GM18526 (cell line): Measurements from ENCODE around the gene RHOBTB3.

Source experiments
- POLR2A ChIP-seq: IDR thresholded peaks from 3 replicates; pipeline ENCODE4 v1.6.1; 2011; ENCODE audit not compliant: insufficient read length; ENCODE audit errors: extremely low read depth

Gene RHOBTB3

GRCh38 chr5:95798048-95798447 is 66.9 kb downstream of the RHOBTB3 start:
- no peak for TF ChIP-seq POLR2A

- no peak for TF ChIP-seq POLR2A
Observed at GRCh38 chr5:95798545-95798944, 67.4 kb downstream of the RHOBTB3 start.

GRCh38 chr5:95799191-95799835 is 68.2 kb downstream of the RHOBTB3 start:
- TF ChIP-seq POLR2A = no peak

GRCh38 chr5:95800553-95800952 is 69.4 kb downstream of the RHOBTB3 start:
- no peak for TF ChIP-seq POLR2A

- no peak for TF ChIP-seq POLR2A
Observed at GRCh38 chr5:95801532-95801931, 70.4 kb downstream of the RHOBTB3 start.

- TF ChIP-seq POLR2A = no peak
Observed at GRCh38 chr5:95801961-95802360, 70.8 kb downstream of the RHOBTB3 start.

GRCh38 chr5:95803271-95804148 is 72.4 kb downstream of the RHOBTB3 start:
- TF ChIP-seq POLR2A = no peak

GRCh38 chr5:95804736-95805539 is 73.8 kb downstream of the RHOBTB3 start:
- no peak for TF ChIP-seq POLR2A

- TF ChIP-seq POLR2A = no peak
Observed at GRCh38 chr5:95806687-95807086, 75.6 kb downstream of the RHOBTB3 start.

GRCh38 chr5:95808013-95808685 is 77.0 kb downstream of the RHOBTB3 start:
- no peak for TF ChIP-seq POLR2A

GRCh38 chr5:95808686-95809413 is 77.7 kb downstream of the RHOBTB3 start:
- TF ChIP-seq POLR2A = peak; percentile 28

- TF ChIP-seq POLR2A = no peak
Observed at GRCh38 chr5:95809414-95809960, 78.4 kb downstream of the RHOBTB3 start.

- no peak for TF ChIP-seq POLR2A
Observed at GRCh38 chr5:95810305-95811125, 79.4 kb downstream of the RHOBTB3 start.
